Amniotic epithelial cell (primary cell): ENCODE data around the gene SMIM10L2A.
"Not testable (repeated sequence)": the region's sequence is repeated elsewhere in the genome, so short reads cannot be mapped to it uniquely, and the experiment has no call there.

Source experiments
- DNase-seq: peaks from one replicate; pipeline ENCODE4 v3.0.0-alpha.2; 2010; ENCODE audit warnings: low read depth

The SMIM10L2A gene

GRCh38 chrX:135423173-135423864 is 1.6 kb downstream of the SMIM10L2A start:
- DNase-seq, result not testable (repeated sequence)

- no peak for DNase-seq
Observed at GRCh38 chrX:135424469-135424868, 2.7 kb downstream of the SMIM10L2A start.

GRCh38 chrX:135425026-135425965 is 3.6 kb downstream of the SMIM10L2A start:
- DNase-seq, result peak; percentile 2

GRCh38 chrX:135429429-135429828 is 7.7 kb downstream of the SMIM10L2A start:
- no peak for DNase-seq

- no peak for DNase-seq
Observed at GRCh38 chrX:135431886-135432285, 10.1 kb downstream of the SMIM10L2A start.

- no peak for DNase-seq
Observed at GRCh38 chrX:135432453-135432852, 10.7 kb downstream of the SMIM10L2A start.

- DNase-seq, result no peak
Observed at GRCh38 chrX:135432881-135433521, 11.3 kb downstream of the SMIM10L2A start.

GRCh38 chrX:135433531-135434257 is 11.9 kb downstream of the SMIM10L2A start:
- no peak for DNase-seq

GRCh38 chrX:135434258-135435138 is 12.8 kb downstream of the SMIM10L2A start:
- DNase-seq, result no peak

GRCh38 chrX:135435139-135435922 is 13.6 kb downstream of the SMIM10L2A start:
- no peak for DNase-seq

GRCh38 chrX:135435933-135436332 is 14.2 kb downstream of the SMIM10L2A start:
- DNase-seq, result no peak

GRCh38 chrX:135436456-135436855 is 14.7 kb downstream of the SMIM10L2A start:
- DNase-seq, result no peak

GRCh38 chrX:135436966-135437866 is 15.5 kb downstream of the SMIM10L2A start:
- DNase-seq, result no peak

GRCh38 chrX:135437867-135438733 is 16.4 kb downstream of the SMIM10L2A start:
- no peak for DNase-seq

GRCh38 chrX:135438734-135439043 is 16.9 kb downstream of the SMIM10L2A start:
- DNase-seq, result no peak

GRCh38 chrX:135449637-135450550 is 28.1 kb downstream of the SMIM10L2A start:
- DNase-seq, result no peak

- no peak for DNase-seq
Observed at GRCh38 chrX:135453381-135453780, 31.6 kb downstream of the SMIM10L2A start.
